ENCODE results near the gene TDRD15.

DNA sequence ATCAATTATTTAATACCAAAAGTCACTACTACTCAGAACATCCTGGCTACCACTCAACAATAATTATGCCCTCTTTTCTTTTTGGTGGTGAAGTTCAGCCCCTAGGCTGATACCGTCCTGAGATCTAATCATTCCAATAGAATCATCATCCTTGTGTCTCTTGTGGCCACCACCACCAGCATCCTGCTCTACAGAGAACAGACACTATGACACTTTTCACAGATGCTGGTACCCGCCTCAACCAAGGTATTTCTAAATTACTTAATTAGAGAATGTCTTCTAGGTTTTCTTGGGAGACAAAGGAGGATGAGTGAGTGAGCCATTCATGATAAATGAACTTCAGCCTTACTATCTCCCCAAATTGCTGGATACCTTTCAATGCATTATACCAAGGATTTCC lies 60.0 kb downstream of the TDRD15 start:
- TF ChIP-seq CTCF (tag by site-specific recombination; IDR thresholded peaks at IDR 0.05), result no peak
- TF ChIP-seq ZNF670 (tag by site-specific recombination; IDR thresholded peaks at IDR 0.05; ENCODE audit: low read depth), result no peak
- no peak for TF ChIP-seq ZNF416 (tag by site-specific recombination; IDR thresholded peaks at IDR 0.05)
- TF ChIP-seq SETDB1 (IDR thresholded peaks at IDR 0.05; ENCODE audit: insufficient read length, low read length), result no peak
- TF ChIP-seq, protein P1, sequence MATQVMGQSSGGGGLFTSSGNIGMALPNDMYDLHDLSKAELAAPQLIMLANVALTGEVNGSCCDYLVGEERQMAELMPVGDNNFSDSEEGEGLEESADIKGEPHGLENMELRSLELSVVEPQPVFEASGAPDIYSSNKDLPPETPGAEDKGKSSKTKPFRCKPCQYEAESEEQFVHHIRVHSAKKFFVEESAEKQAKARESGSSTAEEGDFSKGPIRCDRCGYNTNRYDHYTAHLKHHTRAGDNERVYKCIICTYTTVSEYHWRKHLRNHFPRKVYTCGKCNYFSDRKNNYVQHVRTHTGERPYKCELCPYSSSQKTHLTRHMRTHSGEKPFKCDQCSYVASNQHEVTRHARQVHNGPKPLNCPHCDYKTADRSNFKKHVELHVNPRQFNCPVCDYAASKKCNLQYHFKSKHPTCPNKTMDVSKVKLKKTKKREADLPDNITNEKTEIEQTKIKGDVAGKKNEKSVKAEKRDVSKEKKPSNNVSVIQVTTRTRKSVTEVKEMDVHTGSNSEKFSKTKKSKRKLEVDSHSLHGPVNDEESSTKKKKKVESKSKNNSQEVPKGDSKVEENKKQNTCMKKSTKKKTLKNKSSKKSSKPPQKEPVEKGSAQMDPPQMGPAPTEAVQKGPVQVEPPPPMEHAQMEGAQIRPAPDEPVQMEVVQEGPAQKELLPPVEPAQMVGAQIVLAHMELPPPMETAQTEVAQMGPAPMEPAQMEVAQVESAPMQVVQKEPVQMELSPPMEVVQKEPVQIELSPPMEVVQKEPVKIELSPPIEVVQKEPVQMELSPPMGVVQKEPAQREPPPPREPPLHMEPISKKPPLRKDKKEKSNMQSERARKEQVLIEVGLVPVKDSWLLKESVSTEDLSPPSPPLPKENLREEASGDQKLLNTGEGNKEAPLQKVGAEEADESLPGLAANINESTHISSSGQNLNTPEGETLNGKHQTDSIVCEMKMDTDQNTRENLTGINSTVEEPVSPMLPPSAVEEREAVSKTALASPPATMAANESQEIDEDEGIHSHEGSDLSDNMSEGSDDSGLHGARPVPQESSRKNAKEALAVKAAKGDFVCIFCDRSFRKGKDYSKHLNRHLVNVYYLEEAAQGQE (tag by site-specific recombination; IDR thresholded peaks at IDR 0.05), result no peak
- TF ChIP-seq, protein P2, sequence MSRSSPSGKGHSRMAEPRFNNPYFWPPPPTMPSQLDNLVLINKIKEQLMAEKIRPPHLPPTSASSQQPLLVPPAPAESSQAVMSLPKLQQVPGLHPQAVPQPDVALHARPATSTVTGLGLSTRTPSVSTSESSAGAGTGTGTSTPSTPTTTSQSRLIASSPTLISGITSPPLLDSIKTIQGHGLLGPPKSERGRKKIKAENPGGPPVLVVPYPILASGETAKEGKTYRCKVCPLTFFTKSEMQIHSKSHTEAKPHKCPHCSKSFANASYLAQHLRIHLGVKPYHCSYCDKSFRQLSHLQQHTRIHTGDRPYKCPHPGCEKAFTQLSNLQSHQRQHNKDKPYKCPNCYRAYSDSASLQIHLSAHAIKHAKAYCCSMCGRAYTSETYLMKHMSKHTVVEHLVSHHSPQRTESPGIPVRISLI (tag by site-specific recombination; IDR thresholded peaks at IDR 0.05), result no peak
- TF ChIP-seq ZBTB48 (tag by site-specific recombination; IDR thresholded peaks at IDR 0.05), result no peak
- TF ChIP-seq ZSCAN18 (tag by site-specific recombination; IDR thresholded peaks at IDR 0.05), result no peak
- no peak for TF ChIP-seq ZBTB7A (tag by site-specific recombination; IDR thresholded peaks at IDR 0.05; ENCODE audit: low read depth)
- no peak for TF ChIP-seq MZF1 (tag by site-specific recombination; IDR thresholded peaks at IDR 0.05; ENCODE audit: borderline replicate concordance)
- no peak for TF ChIP-seq ZFP37 (tag by site-specific recombination; IDR thresholded peaks at IDR 0.05)
- TF ChIP-seq ZFP69B (tag by site-specific recombination; IDR thresholded peaks at IDR 0.05), result no peak
- TF ChIP-seq ZNF311 (tag by site-specific recombination; IDR thresholded peaks at IDR 0.05; ENCODE audit: borderline replicate concordance), result no peak
- no peak for TF ChIP-seq ZSCAN16 (tag by site-specific recombination; IDR thresholded peaks at IDR 0.05)
